ENCODE results near the gene SLC44A2.

GRCh38 chr19:10640361-10640760, 15.0 kb downstream of the SLC44A2 start:
- TF ChIP-seq CTCF (IDR thresholded peaks at IDR 0.05) (no peak), POLR2AphosphoS5 (IDR thresholded peaks at IDR 0.05) (no peak), POLR2A (IDR thresholded peaks at IDR 0.05) (no peak), EP300 (IDR thresholded peaks at IDR 0.05; ENCODE audit: low read depth) (no peak)
